Muscle of arm (tissue), 12 donors: ENCODE measurements around the gene AFAP1L2. TPM values are rescaled to one million over a fixed set of nuclear protein-coding genes. Genes with fewer than 3 reads are reported as not detected.

ENCODE experiments used
- DNase-seq: peaks from one replicate; pipeline ENCODE4 v3.0.0-alpha.2; 2013
- polyA plus RNA-seq, 12 donors: library from polyadenylated mRNA; unstranded; fragments of 120-200 nt; gene quantifications; one replicate each; pipeline ENCODE4 v1.2.1, GENCODE V29; 2013; ENCODE audit not compliant: insufficient read length in 12 of 12

The AFAP1L2 gene
- polyA plus RNA-seq, 12 donors = 32.3 to 48.5 (median 41.1) TPM; not detected in 1

- no peak for DNase-seq
Observed at GRCh38 chr10:114412907-114413797, 8.8 kb upstream of the AFAP1L2 start.

- DNase-seq = no peak
Observed at GRCh38 chr10:114408968-114409444, 4.7 kb upstream of the AFAP1L2 start.

- no peak for DNase-seq
Observed at GRCh38 chr10:114408112-114408967, 4.0 kb upstream of the AFAP1L2 start.

- DNase-seq = no peak
Observed at GRCh38 chr10:114406455-114406854, 2.2 kb upstream of the AFAP1L2 start.

DNA sequence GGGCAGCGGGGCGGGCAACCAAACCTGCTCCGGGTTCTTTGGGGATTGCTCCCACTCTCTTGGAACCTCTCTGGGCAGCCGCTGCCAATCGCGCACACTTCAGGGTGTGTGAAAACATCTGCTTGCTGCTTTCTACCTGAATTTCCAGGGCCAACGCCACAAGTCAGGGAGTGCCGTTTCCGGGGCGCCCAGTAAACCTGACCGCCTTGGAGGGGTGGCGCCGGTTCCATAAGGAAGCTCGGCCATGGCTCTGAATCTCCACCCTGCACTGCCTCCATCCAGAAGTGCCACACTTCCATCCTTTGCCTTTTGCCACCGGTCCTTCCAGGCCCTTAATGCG lies 679 bp upstream of the AFAP1L2 start:
- DNase-seq = no peak

- DNase-seq = peak; percentile 57
Observed at GRCh38 chr10:114403541-114404161, 651 bp downstream of the AFAP1L2 start.

DNA sequence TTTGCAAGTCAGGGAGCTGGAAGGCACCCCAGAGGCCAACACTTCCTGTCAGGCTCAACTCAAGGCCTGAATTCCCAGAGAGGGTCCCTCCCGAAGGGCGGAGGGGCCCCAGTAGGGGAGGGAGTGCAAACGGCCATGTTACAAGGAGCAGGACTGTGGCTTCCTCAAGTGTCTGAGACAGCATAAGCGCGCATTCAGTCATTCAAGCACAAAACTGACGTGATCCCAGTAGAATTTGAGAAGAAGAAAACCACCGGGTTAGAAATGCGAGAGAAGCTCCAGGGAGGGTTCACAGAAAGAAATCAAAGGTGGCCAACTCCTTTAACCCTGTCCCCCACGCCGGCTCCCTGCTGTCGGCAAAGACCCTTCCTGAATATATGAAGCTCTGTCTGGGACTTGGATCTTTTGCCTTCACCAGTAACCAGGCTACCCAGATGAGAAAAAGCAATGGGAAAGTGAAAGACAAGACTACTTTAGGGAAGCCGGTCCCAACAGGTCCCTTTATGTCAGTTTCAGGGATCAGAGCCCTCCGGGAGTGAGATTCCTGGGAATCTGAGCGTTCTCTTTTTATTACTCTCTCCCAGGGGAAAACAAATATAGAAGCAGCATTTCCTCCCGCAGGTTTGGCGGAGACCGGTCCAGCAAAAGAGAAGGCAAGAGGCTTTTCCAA lies 1.3 kb downstream of the AFAP1L2 start:
- no peak for DNase-seq

DNA sequence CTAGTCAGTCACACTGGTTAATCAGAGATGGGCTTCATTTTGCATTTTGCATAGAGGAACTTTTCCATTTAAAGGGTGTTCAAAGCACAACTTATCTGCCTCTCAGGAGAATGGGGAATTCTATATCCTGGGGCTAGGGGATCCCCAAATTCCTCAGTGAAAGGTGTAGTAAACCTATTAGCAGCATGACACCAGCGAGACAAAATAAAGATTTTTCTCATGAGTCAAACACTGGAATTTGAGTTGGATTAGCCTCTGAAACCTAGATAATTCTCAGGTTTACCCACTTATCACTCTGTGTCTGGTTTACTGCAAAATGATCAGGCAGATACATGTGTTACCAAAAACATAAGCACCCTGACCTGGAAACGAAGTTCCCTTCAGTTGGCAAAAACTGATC lies 2.1 kb downstream of the AFAP1L2 start:
- DNase-seq = no peak

DNA sequence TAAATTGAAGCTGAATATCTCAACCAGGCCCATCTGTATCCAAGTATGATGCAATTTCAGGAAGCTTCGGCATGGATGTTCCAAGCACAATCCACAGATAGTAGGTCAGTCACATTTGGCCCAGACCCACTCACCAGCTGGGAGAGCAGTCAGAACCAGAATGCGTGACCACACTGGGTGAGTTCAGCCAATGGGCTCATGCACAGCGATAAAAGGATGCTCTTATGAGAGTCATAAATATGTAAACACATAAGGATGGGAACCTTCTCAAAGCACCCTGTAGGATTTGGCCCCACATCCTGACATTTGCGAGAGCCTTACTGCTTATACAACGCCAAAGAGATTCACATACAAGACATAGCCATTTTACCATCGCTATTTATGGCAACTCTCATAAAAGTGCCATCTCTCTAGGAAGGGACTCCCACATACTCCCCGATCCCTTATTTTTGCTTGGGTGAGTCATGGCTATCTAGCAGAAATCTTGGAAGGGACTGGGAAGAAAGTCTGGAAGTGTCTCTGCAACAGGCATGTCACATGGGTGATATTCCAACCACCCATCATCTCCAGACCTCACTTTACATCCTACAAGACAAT lies 3.0 kb downstream of the AFAP1L2 start:
- DNase-seq = peak; percentile 86

DNA sequence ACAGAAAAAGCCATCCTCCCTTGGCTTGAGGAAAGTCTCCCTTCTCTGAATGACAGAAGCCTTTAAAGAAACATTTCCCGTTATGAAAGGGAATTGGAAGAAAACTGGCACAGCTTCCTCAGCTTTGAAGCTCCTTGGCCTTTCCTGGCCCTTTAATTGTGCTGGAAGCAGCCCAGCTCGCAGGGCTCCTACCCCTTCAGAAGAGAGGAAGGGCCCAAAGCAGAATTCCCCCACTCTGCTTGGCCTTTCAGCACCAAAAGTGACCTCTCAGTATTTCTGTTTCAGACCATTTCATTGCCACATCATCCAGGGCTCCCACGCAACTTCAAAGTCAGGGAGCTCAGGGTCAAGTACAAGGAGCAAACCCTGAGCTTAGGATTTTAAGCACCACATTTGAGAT lies 4.2 kb downstream of the AFAP1L2 start:
- no peak for DNase-seq

DNA sequence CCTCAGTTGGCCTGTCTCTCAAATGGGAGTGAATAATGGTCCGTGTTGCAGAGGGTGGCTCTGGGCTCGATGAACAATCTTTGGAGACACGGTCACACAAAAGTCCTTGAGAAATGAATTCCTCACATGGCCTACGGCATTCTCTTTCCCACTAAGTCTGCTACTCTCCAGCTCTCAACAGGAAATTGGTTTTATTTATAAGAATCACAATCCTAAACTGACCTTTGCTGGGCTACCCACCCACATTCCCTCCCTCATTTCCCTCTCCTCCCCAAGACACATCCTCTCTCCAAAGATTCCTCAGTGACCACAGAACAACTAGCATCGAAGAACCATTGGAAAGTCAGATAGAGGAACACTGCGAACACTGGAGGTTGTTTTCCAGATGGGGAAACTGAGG lies 4.7 kb downstream of the AFAP1L2 start:
- no peak for DNase-seq

DNA sequence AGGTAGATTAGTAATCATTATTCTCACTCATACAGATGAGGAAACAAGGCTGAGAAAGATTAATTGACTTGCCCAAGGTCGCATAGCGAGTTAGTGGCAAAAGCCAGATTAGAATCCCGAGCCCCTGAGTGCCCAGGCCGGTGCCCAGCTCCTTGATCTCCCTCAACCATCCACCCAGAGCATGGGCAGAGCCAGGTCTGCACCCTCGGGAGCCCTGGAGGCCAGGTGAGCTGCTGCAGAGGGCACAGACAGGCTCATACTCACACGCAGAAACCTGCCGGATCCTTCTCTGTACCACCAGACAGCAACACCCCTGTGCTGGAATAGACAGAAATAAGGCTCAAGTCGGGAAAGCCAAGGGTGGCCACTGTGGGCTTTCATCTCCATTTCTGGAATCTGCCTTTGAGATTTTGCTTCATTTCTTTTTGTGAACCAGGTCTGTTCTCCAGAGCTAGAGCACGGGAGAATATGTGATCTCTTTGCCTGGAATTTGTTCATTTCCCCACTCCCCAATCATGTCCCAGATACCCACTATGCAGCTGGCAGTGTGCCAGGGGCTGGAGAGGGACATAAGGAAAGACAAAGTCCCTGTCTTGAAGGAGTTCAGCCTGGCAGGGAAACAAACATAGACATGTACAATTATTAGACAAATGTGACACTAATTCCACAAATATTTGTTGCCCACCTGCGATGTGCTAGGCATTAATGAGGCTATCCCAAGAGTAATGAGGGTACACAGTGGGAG lies 5.5 kb downstream of the AFAP1L2 start:
- no peak for DNase-seq

DNA sequence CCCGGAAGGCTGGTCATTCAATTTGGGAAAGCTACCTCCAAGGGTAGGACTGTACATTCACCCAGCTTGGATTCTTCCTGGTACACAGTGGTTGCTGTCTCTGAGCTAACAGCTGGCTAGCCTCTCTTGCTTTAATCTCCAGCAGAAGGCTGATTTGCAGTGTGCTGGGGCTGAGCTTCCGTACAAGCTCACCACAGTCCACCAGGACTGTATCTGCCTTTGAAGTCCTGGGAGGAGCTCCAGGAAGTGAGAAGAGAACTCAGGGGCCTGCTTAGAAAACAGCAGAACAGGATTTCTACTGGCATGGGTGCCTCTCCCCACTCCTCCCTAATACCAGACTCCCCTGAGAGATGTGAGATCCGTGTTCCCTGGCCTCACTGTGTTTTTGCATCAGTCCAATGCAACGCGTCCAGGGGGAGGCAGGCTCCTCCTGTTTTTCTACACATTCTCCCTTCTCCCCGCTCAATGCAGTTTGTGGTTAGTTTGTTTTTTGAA lies 6.6 kb downstream of the AFAP1L2 start:
- peak; percentile 54 for DNase-seq

- DNase-seq = no peak
Observed at GRCh38 chr10:114396464-114396863, 7.8 kb downstream of the AFAP1L2 start.

DNA sequence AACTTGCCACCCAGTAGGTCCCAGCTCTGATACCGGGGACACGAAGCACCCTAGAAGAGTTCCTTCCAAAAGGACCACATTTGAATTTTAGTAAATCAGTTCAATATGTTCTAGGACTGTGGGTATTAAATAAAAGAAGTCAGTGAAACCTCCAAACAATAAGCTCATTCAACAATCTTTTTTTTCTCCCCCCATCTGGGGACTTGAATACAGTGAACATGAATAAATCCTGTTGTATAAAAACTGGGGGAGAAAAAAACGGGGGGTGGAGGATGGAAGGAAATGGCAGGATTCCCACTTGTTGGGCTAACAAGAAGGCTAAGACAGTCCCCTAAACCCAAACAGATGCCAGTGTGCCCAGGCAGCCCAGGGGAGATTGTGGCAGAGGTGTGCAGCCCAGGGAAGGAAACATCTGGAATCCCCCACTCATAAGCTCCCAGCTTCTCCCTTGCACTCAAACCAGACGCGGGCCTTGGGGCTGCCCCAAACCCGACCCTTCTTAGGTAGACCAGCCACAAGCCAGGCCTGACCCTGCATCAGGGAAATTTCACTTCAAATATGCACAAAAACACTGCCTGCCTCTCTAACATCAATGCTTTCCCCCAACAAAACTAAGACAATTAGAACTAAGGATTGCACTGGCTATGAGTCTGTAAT lies 8.8 kb downstream of the AFAP1L2 start:
- no peak for DNase-seq

DNA sequence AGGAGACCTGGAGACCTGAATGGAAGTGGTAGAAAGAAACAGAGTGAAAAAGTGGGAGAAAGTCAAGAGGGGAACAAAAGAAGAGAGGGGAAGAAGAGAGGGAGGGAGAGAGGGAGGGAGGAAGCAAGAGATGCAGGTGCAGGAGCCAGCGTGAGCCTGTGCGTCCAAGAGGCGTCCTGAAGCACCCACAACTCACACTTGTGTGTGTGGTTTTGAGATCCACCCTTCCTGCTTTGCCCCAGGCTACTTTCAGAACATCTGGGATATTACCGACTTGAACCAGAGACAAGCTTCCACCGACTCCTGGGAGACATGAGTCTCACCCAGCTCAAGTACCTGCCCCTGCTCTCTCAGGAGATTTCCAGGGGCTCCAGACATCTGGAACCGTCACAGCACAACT lies 9.8 kb downstream of the AFAP1L2 start:
- no peak for DNase-seq

GRCh38 chr10:114393886-114394285 lies 10.4 kb downstream of the AFAP1L2 start:
- no peak for DNase-seq

DNA sequence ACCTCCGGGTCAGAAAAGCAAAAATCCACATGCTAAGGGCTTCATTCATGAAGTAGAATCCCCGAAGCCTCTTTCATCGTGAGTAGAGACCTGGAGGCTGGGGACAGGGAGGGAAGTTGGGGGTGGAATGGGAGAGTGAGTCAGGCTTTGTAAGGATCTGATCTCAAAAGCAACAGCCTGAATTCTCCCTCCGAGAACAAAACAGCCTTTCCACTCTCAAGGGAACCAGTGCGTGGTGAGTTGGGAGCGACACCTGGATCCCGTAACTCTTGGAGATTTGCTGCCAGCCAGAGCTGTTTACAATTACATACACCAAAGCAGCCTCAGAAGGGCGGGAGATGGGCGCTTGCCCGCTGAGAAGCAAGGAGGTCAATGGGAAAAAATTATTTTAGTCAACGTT lies 10.8 kb downstream of the AFAP1L2 start:
- DNase-seq = no peak

DNA sequence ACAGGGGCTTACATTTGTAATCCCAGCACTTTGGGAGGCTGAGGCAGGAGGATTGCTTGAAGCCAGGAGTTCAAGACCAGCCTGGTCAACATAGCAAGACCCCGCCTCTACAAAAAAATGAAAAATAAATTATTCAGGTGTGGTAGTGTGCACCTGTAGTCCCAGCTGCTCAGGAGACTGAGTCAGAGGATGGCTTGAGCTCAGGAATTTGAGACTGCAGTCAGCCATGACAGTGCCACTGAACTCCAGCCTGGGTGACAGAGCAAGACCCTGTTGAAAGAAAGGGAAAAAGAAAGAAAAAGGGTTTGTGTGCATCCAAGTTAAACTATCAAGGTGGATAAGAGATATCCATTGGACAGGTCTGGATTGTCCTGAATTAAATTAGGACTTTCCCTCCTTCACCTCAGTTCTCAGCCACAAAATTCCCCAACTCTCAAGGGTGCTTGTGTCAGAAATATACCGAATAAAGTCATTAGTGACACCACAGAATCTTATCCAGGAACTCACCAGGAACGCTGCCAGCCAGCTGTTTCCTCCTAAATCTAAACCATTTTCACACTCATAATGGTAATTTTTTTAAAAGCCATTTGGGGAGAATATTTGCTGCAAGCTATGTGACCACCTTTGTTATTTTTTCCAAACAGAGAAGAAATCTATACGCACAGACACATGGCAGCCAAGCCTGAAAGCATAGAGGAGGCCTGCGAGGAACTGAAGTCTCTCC lies 12.0 kb downstream of the AFAP1L2 start:
- peak; percentile 58 for DNase-seq
